Ureter (tissue), 1 donor: ENCODE results near the gene PARD3. TPM values are rescaled to one million over a fixed set of nuclear protein-coding genes. Genes with fewer than 3 reads are reported as not detected.

Experiments
- DNase-seq: peaks from one replicate; pipeline ENCODE4 v3.0.0-alpha.2; 2020; ENCODE audit warnings: low spot score
- total RNA-seq: library from RNA; stranded (reverse); gene quantifications from one replicate; pipeline ENCODE4 v1.2.4, GENCODE V29; 2023
- donor health status: DM: yes; HTN: yes; CAD: no.

Gene PARD3
- total RNA-seq, 1 donor from 2014 or later: 73.5 TPM

DNA sequence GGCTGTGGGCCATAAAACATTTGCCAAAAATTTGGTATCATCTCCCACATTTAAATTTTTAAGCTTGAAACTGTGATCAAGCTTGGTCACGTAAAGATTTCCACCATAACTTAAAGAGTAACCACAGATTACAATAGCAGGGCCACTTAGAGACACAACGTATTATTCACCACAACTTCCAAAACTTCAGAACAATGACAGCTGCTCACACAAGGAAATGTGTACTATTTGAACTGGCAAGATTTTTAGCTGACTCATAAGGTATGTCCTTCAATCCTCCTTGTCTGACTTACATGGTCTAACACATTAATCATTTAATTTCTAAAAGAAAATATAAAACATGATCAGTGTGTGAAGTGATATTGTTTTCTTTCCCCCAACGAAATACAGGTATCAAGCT, 234.5 kb downstream of the PARD3 start:
- DNase-seq: no peak

DNA sequence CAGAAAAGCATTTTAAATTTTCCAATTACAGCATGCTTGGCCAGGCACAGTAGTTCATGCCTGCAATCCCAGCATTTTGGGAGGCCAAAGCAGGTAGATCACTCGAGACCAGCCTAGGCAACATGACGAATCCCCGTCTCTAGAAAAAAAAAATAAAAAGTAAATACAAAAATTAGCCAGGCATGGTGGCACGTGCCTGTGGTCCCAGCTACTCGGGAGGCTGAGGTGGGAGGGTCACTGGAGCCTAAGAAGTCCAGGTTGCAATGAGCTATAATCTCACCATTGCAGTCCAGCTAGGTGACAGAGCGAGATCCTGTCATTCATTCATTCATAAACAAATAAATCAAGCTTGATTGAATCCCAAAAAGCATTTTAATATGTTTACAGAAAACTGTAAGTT, 234.9 kb downstream of the PARD3 start:
- no peak for DNase-seq

DNA sequence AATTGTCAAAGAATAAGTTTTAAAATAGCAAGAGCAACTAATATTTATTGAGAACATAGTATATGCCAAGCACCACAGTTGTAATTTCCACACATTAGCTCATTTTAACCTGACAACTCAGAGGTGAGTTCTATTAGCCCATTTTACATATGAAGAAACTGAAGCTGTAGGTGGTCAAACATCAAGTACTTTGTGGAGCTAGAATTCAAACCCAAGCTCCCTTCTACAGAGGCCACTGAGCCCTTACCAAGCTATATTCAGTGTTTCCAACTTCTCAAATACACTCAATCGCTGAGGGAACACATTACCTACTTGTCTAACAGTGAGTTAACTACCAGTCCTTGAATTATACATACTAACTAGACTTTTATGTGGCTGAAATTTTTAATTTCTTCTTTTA, 236.6 kb downstream of the PARD3 start:
- DNase-seq: no peak

DNA sequence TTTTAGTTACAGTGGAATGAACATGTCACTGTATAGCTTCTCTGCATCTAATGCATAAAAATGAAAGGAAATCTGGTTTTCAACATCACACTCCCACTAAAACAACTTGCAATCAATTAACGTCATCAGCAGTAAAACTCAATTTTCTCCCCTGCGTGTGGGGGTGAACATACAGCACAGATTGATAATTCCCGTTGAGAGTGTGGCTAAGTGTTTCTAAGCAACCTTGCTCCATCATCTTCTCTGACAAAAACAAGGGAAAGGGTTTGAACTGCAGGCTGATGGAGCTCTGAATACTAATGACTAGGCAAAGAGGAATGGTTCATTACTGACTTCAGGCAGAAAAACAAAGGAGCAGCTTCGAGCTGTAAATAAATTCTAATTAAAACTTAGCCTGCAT, 238.3 kb downstream of the PARD3 start:
- no peak for DNase-seq

DNA sequence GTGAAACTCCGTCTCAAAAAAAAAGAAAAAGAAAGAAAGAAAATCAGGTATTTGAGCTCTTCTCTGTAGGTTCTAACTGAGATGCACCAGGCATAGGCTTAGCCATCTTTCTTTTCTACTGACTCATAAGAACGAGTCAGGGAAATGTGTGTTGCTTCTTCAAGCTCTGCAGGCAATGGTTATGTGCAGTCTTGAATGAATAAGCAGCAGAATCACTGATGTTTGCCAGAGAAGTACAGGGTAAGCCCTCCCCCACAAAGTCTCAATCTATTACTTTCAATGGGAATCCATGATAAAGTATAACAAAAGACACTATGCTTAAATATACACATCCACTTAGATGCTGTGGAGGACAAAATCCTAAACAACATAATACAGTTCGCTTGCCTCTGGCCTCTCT, 239.2 kb downstream of the PARD3 start:
- DNase-seq: no peak

DNA sequence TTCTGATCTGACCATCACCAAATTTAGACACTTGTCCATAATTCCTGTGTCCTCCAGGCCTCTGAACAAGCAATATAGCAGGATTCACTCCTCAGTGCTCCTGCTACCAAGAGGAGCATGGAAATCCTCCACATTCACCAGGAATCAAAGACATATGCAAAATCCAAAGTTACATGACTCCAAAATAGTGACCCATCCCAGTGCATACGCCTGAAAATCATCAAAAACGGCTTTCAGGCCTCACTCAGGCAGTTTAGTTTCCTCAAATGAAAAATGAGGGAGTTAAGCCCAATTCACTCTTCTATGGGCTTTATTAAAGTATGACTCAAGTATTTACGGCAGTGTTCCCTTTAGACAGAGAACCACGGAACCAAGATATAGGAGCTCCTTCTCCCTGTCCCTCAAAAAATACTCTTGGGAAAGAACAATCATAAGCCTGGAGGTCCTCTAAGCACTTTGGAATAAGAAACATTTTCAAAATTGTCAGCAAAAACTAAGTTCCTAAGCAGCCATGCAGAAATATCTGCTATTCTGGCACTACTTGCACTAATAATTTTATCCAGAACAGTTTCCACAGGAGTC, 240.7 kb downstream of the PARD3 start:
- DNase-seq: no peak

DNA sequence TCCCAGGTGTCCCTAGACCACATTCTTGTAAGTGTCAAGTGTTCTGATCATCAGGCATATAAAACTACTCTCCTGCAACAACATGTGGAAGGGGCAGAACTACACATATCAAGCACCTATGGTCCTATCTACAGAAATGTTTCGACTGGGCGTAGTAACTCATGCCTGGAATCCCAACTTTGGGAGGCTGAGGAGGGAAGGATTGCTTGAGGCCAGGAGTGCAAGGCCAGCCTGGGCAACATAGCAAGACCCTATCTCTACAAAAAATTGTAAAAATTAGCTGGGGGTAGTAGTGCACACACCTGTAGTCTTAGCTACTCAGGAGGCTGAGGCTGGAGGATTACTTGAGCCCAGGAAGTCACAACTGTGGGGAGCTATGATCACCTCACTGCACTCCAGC, 244.2 kb downstream of the PARD3 start:
- no peak for DNase-seq

DNA sequence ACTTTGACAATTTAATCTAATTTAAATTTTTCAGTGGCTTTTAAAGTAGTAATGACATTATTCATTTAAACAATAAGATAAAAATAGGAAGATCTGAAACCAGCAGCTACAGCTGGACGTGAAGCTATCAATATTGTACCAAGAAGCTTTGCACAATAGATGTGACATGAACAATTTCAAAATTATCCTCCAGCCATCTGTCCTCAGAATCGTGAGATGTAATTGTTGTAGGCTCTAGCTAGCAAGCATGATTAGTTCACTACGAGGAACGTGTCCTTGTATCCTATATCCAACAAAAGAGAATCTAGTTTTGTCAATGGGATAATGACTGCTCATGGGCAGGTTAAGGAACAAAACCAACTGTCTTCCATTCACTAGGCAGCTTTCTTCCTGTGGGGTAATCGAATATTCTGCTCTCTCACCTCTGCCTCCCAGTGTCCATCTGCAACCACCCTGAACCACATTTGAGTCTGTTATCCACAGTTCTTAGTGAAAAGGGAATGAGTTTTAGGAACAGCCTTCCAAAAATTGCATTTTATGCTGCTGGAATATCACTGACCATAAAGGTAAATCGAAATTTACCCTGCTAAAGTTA, 247.3 kb downstream of the PARD3 start:
- no peak for DNase-seq

DNA sequence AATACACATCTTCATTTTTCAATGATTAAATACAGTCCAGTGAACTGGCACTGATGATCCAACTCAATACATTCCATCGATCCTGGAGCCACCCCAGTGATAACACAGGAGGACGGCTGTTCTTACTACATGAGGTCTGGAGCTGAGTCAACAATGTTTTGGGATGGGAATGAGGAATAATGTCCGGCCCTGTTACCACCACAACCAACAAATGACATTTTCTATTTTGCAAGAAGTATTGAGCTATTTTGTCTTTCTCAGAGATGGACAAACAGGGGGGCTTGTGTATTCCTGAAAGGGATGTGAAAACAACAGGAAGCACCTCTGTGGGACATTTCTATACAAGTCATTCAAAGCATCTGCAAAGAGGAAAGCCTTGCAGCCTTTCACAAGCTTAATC, 249.2 kb downstream of the PARD3 start:
- DNase-seq: no peak

DNA sequence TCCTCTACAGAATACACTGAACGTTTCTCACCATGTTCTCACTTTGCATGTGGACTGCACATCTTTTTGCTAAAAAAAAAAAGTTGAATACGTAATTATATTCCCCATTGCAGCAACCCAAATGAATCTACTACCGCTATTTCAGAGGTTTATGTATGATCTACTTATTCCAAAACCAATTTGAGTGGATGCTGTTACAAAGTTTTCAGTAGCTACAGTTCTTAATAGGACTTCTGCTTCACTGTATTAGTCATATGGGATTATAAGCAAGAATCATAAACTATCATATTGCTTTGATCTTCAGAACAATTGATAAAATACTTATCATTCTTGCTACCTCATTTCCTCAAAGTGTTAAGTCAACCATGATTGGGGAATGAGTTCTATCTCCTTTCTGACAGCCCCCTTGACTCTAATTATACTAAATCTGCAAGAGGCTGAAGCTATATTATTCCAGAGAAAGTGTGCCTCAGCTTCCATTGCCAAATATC, 257.0 kb downstream of the PARD3 start:
- no peak for DNase-seq

DNA sequence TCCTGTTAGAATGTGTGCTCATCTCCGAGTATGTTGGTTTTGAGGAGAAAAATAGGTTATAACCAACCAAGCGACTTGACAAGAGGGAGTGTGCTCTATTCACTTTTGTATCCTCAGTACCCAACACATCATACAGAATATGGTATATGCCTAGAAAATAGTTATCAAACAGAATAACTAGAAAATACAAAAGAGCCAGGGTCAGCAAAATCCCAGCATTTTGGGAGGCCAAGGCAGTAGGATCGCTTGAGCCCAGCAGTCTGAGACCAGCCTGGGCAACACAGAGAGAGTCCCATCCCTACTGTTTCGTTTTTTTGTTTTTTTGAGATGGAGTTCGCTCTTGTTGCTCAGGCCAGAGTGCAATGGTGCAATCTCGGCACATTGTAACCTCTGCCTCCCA, 257.9 kb downstream of the PARD3 start:
- no peak for DNase-seq

DNA sequence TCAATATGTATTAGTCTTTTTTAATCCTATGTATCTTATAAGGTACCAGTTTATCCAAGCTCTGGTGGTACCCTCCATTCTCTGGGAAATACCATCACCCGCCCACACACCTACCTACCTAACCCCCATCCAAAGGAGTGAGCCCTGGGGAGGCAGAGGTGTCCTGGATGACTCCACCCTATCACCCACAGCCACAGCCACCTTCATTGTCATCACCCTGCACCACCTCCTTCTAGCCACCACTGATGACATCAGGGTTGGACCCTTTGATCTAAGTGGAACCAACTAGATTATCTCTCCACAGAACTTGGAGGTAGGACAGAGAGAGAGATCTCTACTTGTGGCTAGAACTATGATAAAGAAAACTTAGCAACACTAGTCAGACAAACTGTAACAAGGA, 259.4 kb downstream of the PARD3 start:
- no peak for DNase-seq

DNA sequence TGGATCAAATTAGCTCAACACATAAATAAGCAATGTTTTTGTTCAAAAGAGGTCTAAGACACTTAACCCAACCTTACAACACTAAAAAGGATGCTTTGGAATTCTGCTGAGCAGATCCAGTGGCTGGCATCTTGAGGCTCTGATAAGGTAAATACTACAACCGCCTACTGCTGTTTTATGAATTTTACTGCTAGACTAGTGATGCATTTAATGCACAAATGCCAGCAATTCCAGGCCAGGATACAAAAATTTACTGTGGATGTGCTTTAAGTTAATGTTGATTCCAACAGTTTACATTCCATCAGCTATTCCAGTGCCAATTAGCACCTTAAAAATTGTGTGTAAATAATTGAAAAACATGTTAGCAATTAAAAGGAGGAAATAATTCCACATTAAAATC, 261.3 kb downstream of the PARD3 start:
- no peak for DNase-seq

DNA sequence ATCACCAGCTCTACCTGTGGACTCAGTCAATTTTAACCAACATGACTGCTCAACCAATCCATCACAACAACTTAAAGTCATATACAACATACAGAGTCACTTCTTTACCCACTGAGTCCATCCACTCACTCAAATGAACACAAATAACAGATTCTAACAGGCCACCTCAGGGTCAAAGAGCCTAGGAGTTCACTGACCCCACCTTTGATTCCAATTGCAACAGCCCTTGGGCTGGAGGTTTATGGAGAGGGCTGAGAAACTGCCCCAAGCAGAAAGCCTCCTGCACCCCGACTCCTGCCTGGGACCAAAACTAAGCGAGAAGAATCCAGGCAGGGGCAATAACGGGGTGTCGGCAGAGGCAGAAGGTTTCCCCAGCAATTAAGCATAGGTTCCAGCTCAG, 263.8 kb downstream of the PARD3 start:
- no peak for DNase-seq

DNA sequence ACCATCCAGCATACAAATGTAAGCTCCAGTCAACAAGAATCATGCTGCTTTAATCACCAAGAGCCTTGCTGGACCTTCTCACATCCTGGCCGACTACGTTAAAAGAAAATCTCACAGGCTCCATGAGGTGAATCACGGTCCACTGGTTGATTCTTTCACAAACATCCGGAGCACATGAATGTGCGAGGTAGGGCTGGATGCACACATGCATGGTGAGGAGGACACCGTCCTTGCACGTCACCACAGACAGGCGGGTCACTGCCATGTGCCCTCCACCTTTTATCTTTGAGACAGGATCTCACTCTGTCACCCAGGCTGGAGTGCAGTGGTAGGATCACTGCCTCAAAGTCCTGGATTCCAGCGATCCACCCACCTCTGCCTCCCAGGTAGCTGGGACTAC, 265.1 kb downstream of the PARD3 start:
- no peak for DNase-seq

DNA sequence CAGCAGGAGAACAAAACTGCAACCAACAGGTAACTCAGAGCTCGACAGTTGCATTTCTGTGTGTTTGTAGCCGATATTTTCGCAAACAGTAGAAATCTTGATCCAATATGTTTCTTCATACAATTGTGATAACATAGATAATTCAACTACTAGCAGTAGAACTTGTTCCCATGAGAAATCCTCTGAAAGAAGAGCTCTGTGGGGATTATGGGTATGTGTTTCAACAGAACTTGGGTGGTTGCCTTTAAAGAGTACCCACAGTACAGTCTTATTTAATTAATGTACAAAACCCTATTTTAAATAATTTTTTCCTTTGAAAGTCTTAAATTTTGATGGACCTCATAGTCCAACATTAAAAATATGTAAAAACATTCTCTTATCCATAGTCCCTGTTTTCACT, 266.1 kb downstream of the PARD3 start:
- no peak for DNase-seq

DNA sequence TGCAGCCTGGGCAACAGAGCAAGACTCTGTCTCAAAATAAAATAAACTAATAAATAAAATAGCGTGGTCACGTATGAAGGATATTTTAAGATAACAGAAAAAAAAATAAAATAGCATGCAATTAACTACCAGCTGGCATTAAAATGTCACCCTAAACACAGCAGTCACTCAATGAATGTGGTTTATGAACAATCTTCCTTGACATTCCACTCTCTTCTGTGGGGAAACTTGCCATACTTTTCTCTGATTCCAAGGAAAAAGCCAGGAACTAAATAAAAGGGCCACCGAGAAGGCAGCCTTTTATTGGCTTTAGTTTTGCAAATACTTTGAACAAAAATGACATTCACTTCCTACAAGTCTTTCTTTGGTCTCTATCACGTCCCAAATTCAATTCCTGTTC, 266.6 kb downstream of the PARD3 start:
- no peak for DNase-seq

DNA sequence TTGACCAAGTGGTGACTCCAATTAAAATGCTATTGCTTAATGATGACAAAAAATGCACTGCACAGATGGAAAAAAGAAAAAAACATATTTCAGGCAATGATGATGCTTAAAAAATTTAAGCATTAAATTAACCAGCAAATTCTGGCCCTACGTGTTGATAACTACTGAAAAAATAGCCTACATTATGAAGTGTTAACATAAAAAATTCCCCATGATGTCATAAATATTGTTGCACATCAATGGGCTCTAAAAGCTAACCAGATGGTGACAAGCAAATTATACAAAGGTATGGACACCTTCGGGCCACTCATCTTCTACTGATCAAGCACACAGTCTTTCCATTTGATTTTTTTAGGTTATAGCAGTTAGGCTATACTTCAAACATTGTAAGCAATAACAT, 267.4 kb downstream of the PARD3 start:
- no peak for DNase-seq

DNA sequence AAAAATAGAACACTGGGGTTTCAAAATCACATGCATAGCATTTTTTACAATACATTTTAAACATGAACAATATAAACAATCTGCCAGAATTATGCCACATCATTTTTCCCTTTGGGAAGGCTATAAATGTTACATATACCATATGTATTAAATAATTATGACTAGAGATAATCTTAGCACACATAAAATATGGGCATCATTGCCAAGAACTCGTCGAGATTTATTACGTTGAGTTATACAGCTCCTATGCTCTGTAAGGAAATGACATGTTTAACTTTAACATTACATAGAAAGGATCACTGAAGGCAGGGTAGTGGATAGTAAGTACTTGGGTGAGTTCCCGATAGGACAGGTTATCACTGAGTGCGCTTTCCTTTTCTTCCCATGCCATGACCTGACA, 267.8 kb downstream of the PARD3 start:
- DNase-seq: no peak

DNA sequence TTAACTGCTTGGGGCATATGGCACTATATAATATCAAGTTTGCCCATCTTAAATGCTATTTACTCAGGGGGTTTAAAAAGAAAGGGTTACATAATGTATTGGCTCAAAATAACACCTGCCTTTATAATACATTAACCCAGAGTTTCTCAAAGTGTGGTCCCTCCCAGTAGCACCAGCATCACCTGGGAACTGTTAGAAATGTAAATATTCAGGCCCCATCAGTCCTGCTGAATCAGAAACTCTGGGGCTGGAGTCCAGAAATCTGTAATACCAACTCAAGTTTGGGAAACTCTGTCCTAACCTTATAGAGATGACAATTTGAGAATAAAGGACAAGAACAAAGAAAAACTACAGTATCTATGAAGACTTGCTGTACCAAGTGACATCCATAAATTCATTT, 270.7 kb downstream of the PARD3 start:
- no peak for DNase-seq

DNA sequence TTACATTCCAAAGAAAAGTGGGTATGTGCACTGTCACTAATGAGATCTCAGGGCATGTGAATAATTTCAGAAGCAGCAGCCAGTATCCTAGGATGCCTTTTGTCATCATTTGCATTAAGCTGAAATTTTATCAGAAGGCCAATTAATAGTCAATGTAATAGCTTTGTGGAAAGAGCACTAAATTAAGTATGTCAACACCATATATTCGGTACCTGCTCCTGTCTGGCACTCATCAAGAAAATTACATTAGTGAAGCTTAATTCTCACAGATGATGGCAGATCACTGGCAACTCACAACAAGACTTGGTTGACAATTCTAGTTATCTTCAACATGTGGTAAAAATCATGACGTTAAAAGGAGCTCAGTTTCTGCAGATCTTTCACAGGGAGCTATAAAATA, 271.4 kb downstream of the PARD3 start:
- no peak for DNase-seq

DNA sequence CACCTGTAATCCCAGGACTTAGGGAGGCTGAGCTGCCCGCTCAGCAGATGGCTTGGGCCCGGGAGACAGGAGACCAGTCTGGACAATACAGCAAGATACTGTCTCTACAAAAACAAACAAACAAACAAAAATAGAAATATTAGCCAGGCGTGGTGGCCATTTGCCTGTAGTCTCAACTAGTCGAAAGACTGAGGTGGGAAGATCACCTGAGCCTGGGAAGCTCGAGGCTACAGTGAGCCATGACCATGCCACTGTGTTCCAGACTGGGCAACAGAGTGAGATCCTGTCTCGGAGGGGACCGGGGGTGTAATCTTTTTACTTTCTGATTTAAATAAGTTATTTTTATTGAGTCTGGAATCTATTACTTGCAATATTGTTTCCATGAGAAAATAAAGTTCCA, 274.6 kb downstream of the PARD3 start:
- no peak for DNase-seq

DNA sequence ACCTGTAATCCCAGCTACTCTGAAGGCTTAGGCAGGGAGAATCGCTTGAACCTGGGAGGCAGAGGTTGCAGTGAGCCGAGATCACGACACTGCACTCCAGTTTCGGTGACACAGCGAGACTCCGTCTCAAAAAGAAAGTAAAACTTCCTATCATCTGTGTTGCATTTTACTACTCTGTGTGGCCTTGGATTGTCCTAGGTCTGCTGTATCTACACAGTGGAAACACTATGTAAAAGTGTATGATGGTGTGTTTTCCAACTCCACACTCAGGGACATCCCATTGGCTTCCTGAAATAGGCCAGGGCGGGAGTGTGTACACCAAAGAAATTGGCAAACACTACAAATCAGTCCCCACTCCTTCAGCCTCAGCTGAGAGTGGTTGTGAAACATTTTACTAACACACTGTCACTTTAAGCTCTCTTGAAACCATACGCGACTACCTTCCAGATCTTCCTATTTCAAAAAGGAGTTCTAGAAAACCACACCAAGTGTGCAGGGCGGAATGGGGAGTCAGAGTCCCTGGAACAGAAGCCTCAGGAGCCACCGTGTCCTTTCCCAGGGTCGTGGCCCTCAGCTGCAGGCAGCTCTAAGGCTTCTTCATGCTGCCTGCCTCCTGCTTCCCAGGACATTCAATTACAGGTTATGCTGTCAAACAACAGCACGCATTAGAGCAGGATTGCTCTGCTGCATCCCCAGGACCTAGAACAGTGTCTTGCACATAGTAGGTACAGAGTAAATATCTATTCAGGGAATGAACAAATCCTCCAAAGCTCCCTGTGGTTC, 275.4 kb downstream of the PARD3 start:
- no peak for DNase-seq
